PFSK-1 (cell line): Measurements from ENCODE around the gene FUT6.

Source experiments
- POLR2AphosphoS5 ChIP-seq: IDR thresholded peaks from 2 replicates; pipeline ENCODE4 v1.6.1; 2012; ENCODE audit warnings: low read depth, mild to moderate bottlenecking, control low read depth, low read length, moderate library complexity
- SIN3A ChIP-seq: IDR thresholded peaks from 2 replicates; pipeline ENCODE4 v1.6.1; 2012; ENCODE audit warnings: mild to moderate bottlenecking, low read length, moderate library complexity, borderline replicate concordance; ENCODE audit not compliant: insufficient read depth
- TAF1 ChIP-seq: IDR thresholded peaks from 2 replicates; pipeline ENCODE4 v1.6.1; 2012; ENCODE audit warnings: low read length, control low read depth, borderline replicate concordance; ENCODE audit not compliant: insufficient read depth
- TF ChIP-seq, protein P1 (sequence below), 2 experiments: IDR thresholded peaks; 2 replicates each; pipeline versions ENCODE4 v1.6.1 to v1.8.0; 2011 to 2012; ENCODE audit warnings: low read depth in 2 of 2, low read length in 2 of 2, control low read depth in 1 of 2, inconsistent platforms in 1 of 2, mild to moderate bottlenecking in 1 of 2, moderate library complexity in 1 of 2; ENCODE audit not compliant: insufficient read depth in 1 of 2

GRCh38 chr19:5782322-5782721 is 57.2 kb downstream of the FUT6 start:
- TF ChIP-seq, protein P1, sequence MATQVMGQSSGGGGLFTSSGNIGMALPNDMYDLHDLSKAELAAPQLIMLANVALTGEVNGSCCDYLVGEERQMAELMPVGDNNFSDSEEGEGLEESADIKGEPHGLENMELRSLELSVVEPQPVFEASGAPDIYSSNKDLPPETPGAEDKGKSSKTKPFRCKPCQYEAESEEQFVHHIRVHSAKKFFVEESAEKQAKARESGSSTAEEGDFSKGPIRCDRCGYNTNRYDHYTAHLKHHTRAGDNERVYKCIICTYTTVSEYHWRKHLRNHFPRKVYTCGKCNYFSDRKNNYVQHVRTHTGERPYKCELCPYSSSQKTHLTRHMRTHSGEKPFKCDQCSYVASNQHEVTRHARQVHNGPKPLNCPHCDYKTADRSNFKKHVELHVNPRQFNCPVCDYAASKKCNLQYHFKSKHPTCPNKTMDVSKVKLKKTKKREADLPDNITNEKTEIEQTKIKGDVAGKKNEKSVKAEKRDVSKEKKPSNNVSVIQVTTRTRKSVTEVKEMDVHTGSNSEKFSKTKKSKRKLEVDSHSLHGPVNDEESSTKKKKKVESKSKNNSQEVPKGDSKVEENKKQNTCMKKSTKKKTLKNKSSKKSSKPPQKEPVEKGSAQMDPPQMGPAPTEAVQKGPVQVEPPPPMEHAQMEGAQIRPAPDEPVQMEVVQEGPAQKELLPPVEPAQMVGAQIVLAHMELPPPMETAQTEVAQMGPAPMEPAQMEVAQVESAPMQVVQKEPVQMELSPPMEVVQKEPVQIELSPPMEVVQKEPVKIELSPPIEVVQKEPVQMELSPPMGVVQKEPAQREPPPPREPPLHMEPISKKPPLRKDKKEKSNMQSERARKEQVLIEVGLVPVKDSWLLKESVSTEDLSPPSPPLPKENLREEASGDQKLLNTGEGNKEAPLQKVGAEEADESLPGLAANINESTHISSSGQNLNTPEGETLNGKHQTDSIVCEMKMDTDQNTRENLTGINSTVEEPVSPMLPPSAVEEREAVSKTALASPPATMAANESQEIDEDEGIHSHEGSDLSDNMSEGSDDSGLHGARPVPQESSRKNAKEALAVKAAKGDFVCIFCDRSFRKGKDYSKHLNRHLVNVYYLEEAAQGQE (IDR thresholded peaks at IDR 0.05; ENCODE audit: insufficient read depth in 1 of 2, low read depth in 2 of 2, low read length in 2 of 2) = no peak
- no peak for TF ChIP-seq POLR2AphosphoS5
- no peak for TF ChIP-seq SIN3A
- no peak for TF ChIP-seq TAF1
